MM.1S (cell line): Measurements from ENCODE around the gene BRINP2.

Experiments used
- DNase-seq: peaks from one replicate; pipeline ENCODE4 v3.0.0-alpha.2; 2015
- H2AFZ ChIP-seq: fragments of 300-600 bp; sonication (generic); 2 replicates; pipeline ENCODE4 v1.6.0; 2016; ENCODE audit warnings: antibody characterized with exemption, low read length
- H3F3A ChIP-seq: fragments of 300-600 bp; sonication (generic); 2 replicates; pipeline ENCODE4 v1.6.1; 2016; ENCODE audit warnings: mild to moderate bottlenecking, antibody characterized with exemption, low read length, moderate library complexity, mixed read lengths; ENCODE audit not compliant: insufficient read depth
- H3K27ac ChIP-seq: fragments of 300-600 bp; sonication (generic); 2 replicates; pipeline ENCODE4 v1.5.1; 2016; ENCODE audit warnings: mild to moderate bottlenecking, low read length
- H3K27me3 ChIP-seq: fragments of 300-600 bp; sonication (generic); replicated peaks from 2 replicates; pipeline ENCODE4 v1.6.0; 2016; ENCODE audit warnings: low read length; ENCODE audit not compliant: insufficient read depth
- H3K36me3 ChIP-seq: fragments of 300-600 bp; sonication (generic); replicated peaks from 2 replicates; pipeline ENCODE4 v1.6.1; 2016; ENCODE audit warnings: mild to moderate bottlenecking, low read length, mixed read lengths; ENCODE audit not compliant: insufficient read depth
- H3K4me1 ChIP-seq: fragments of 300-600 bp; sonication (generic); 2 replicates; pipeline ENCODE4 v1.6.1; 2016; ENCODE audit warnings: low read length, mixed read lengths
- H3K4me2 ChIP-seq: fragments of 300-600 bp; sonication (generic); 2 replicates; pipeline ENCODE4 v1.6.0; 2016; ENCODE audit warnings: low read depth, low read length
- H3K4me3 ChIP-seq: fragments of 300-600 bp; sonication (generic); 2 replicates; pipeline ENCODE4 v1.5.1; 2016; ENCODE audit warnings: low read length, mixed read lengths
- H3K79me2 ChIP-seq: fragments of 300-600 bp; sonication (generic); 2 replicates; pipeline ENCODE4 v1.6.1; 2016; ENCODE audit warnings: mixed run types, low read length, mixed read lengths
- H3K9ac ChIP-seq: fragments of 300-600 bp; sonication (generic); 2 replicates; pipeline ENCODE4 v1.6.1; 2016; ENCODE audit warnings: low read length, mixed read lengths
- H3K9me2 ChIP-seq: fragments of 300-600 bp; sonication (generic); replicated peaks from 2 replicates; pipeline ENCODE4 v1.6.1; 2016; ENCODE audit warnings: mild to moderate bottlenecking, low read length, mixed read lengths; ENCODE audit not compliant: insufficient read depth
- H3K9me3 ChIP-seq: fragments of 300-600 bp; sonication (generic); replicated peaks from 2 replicates; pipeline ENCODE4 v1.6.1; 2016; ENCODE audit warnings: mild to moderate bottlenecking, low read length, mixed read lengths; ENCODE audit not compliant: insufficient read depth
- H4K20me1 ChIP-seq: fragments of 300-600 bp; sonication (generic); 2 replicates; pipeline ENCODE4 v1.6.1; 2016; ENCODE audit warnings: mild to moderate bottlenecking, low read length, moderate library complexity, mixed read lengths; ENCODE audit not compliant: insufficient read depth
- CTCF ChIP-seq: fragments of 300-600 bp; sonication (generic); IDR thresholded peaks from 2 replicates; pipeline ENCODE4 v1.5.1; 2016; ENCODE audit warnings: antibody characterized with exemption, low read length, mixed read lengths
- EZH2 ChIP-seq: fragments of 300-600 bp; sonication (generic); optimal IDR thresholded peaks from 2 replicates; pipeline ENCODE3; 2017; ENCODE audit warnings: low read depth, mild to moderate bottlenecking, antibody characterized with exemption, low read length, mixed read lengths
- EZH2phosphoT487 ChIP-seq: fragments of 300-600 bp; sonication (generic); IDR thresholded peaks from 2 replicates; pipeline ENCODE4 v1.6.1; 2018; ENCODE audit warnings: antibody characterized with exemption, low read length

The BRINP2 gene

GRCh38 chr1:177243773-177244172, 73.0 kb downstream of the BRINP2 start:
- Histone ChIP-seq H3F3A (no peaks in the 10 kb centered on the region), H3K36me3 (no peaks in the 10 kb centered on the region), H3K9me2 (no peaks in the 10 kb centered on the region), H3K4me1 (no peaks in the 10 kb centered on the region), H3K4me2 (no peak overlapping the region), H3K79me2 (no peaks in the 10 kb centered on the region), H3K27ac (no peak overlapping the region), H3K4me3 (no peak overlapping the region), H4K20me1 (no peaks in the 10 kb centered on the region), H2AFZ (no peak overlapping the region), H3K9ac (no peak overlapping the region), H3K27me3 (no peaks in the 10 kb centered on the region), H3K9me3 (no peaks in the 10 kb centered on the region)
- TF ChIP-seq CTCF (no peak), EZH2phosphoT487 (no peak), EZH2 (no peak)
- DNase-seq: no peak

GRCh38 chr1:177246710-177247580, 76.2 kb downstream of the BRINP2 start:
- DNase-seq: no peak
- H3K27ac ChIP-seq: no peak overlapping the region
- no peak overlapping the region for H3K4me3 ChIP-seq
- H3K9ac ChIP-seq: no peak overlapping the region
- TF ChIP-seq EZH2phosphoT487 (no peak), EZH2 (no peak), CTCF (no peak)
- no peaks in the 10 kb centered on the region for H3K27me3 ChIP-seq
- no peaks in the 10 kb centered on the region for H3K36me3 ChIP-seq
- no peaks in the 10 kb centered on the region for H3K9me3 ChIP-seq
- H4K20me1 ChIP-seq: no peaks in the 10 kb centered on the region
- H3K79me2 ChIP-seq: no peaks in the 10 kb centered on the region
- no peaks in the 10 kb centered on the region for H3F3A ChIP-seq
- no peaks in the 10 kb centered on the region for H3K9me2 ChIP-seq
- no peak overlapping the region for H2AFZ ChIP-seq
- no peaks in the 10 kb centered on the region for H3K4me1 ChIP-seq
- H3K4me2 ChIP-seq: no peak overlapping the region

- TF ChIP-seq EZH2 (no peak), EZH2phosphoT487 (no peak), CTCF (no peak)
- Histone ChIP-seq H3K36me3 (no peaks in the 10 kb centered on the region), H3K4me1 (no peaks in the 10 kb centered on the region), H3K9me2 (no peaks in the 10 kb centered on the region), H3K27me3 (no peaks in the 10 kb centered on the region), H3F3A (no peaks in the 10 kb centered on the region), H4K20me1 (no peaks in the 10 kb centered on the region), H3K4me2 (no peak overlapping the region), H2AFZ (no peak overlapping the region), H3K79me2 (no peaks in the 10 kb centered on the region), H3K4me3 (no peak overlapping the region), H3K9me3 (no peaks in the 10 kb centered on the region), H3K9ac (no peak overlapping the region), H3K27ac (no peak overlapping the region)
- DNase-seq: no peak
These were observed 76.9 kb downstream of the BRINP2 start for GRCh38 chr1:177247623-177248176.
